Osteoblast (primary cell): Measurements from ENCODE around the gene GNAI3. TPM values are rescaled to one million over a fixed set of nuclear protein-coding genes. Genes with fewer than 3 reads are reported as not detected.

Experiments
- DNase-seq: peaks from one replicate; pipeline ENCODE4 v3.0.0; 2011; ENCODE audit warnings: low spot score, mixed read lengths; ENCODE audit not compliant: insufficient read length; ENCODE audit errors: missing footprints
- H2AFZ ChIP-seq: 2 replicates; pipeline ENCODE4 v1.6.0; 2011; ENCODE audit warnings: mild to moderate bottlenecking, low read length
- H3K27ac ChIP-seq: 2 replicates; pipeline ENCODE4 v1.5.1; 2011; ENCODE audit warnings: mild to moderate bottlenecking, low read depth, low read length, moderate library complexity
- H3K27me3 ChIP-seq: 2 replicates; pipeline ENCODE4 v1.6.0; 2012; ENCODE audit warnings: mild to moderate bottlenecking, control low read depth, inconsistent platforms, low read length, moderate library complexity; ENCODE audit not compliant: insufficient read depth
- H3K36me3 ChIP-seq: 2 replicates; pipeline ENCODE4 v1.5.1; 2011; ENCODE audit warnings: mild to moderate bottlenecking, low read length, control low read depth, moderate library complexity; ENCODE audit not compliant: insufficient read depth
- H3K4me1 ChIP-seq: 2 replicates; pipeline ENCODE4 v1.5.1; 2011; ENCODE audit warnings: mild to moderate bottlenecking, low read length, control low read depth, moderate library complexity; ENCODE audit not compliant: insufficient read depth
- H3K4me2 ChIP-seq: 2 replicates; pipeline ENCODE4 v1.6.0; 2011; ENCODE audit warnings: mild to moderate bottlenecking, low read length; ENCODE audit not compliant: insufficient read depth
- H3K4me3 ChIP-seq: fragments of 200-600 bp; sonication (generic); 3 replicates; pipeline ENCODE4 v1.5.1; 2012; ENCODE audit warnings: mild to moderate bottlenecking, low read length, inconsistent platforms; ENCODE audit not compliant: insufficient read depth
- H3K79me2 ChIP-seq: 2 replicates; pipeline ENCODE4 v1.6.0; 2012; ENCODE audit warnings: mild to moderate bottlenecking, low read length, control low read depth, inconsistent platforms; ENCODE audit not compliant: insufficient read depth
- H3K9me3 ChIP-seq: 2 replicates; pipeline ENCODE4 v1.5.1; 2011; ENCODE audit warnings: low read depth, low read length, control low read depth
- H4K20me1 ChIP-seq: 2 replicates; pipeline ENCODE4 v1.6.0; 2012; ENCODE audit warnings: mild to moderate bottlenecking, low read length, control low read depth; ENCODE audit not compliant: insufficient read depth
- total RNA-seq: library from RNA; depleted of rRNA; stranded (reverse); fragments of >200 nt; gene quantifications from 2 replicates; pipeline ENCODE4 v1.2.3, GENCODE V29; 2012
- TF ChIP-seq, protein P1 (sequence below): IDR thresholded peaks from 2 replicates; pipeline ENCODE4 v1.5.1; 2011; ENCODE audit warnings: mild to moderate bottlenecking, low read depth, low read length, moderate library complexity; ENCODE audit errors: extremely low read depth

Gene GNAI3
- total RNA-seq, 1 donor = 14.1 TPM

DNA sequence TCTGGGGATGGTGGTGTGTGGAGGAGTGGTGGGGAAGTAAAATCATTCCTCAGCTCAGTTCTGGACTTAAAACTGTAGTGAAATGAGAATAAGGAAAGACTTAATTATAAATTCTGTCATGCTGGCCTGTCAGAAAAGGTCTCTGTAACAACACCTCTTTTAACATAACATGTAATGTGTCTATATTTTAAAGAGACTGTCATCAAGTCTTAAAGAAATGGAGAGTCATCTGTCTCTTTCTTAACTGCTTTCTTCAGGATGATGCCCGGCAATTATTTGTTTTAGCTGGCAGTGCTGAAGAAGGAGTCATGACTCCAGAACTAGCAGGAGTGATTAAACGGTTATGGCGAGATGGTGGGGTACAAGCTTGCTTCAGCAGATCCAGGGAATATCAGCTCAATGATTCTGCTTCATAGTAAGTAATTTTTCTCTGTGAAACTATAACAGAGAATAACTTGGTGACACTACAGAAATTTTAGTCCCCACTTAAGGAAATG is 30.6 kb downstream of the GNAI3 start:
- no peaks in the 10 kb centered on the region for H3K27me3 ChIP-seq
- H4K20me1 ChIP-seq = peaks cover 6% of the 10 kb centered on the region
- TF ChIP-seq, protein P1, sequence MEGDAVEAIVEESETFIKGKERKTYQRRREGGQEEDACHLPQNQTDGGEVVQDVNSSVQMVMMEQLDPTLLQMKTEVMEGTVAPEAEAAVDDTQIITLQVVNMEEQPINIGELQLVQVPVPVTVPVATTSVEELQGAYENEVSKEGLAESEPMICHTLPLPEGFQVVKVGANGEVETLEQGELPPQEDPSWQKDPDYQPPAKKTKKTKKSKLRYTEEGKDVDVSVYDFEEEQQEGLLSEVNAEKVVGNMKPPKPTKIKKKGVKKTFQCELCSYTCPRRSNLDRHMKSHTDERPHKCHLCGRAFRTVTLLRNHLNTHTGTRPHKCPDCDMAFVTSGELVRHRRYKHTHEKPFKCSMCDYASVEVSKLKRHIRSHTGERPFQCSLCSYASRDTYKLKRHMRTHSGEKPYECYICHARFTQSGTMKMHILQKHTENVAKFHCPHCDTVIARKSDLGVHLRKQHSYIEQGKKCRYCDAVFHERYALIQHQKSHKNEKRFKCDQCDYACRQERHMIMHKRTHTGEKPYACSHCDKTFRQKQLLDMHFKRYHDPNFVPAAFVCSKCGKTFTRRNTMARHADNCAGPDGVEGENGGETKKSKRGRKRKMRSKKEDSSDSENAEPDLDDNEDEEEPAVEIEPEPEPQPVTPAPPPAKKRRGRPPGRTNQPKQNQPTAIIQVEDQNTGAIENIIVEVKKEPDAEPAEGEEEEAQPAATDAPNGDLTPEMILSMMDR = no peak
- H3K36me3 ChIP-seq = peaks cover 44% of the 10 kb centered on the region
- H3K27ac ChIP-seq = peak overlapping the region; percentile 68
- peak overlapping the region; percentile 2 for H3K4me2 ChIP-seq
- H3K4me1 ChIP-seq = peaks cover 18% of the 10 kb centered on the region
- no peak overlapping the region for H2AFZ ChIP-seq
- H3K9me3 ChIP-seq = no peaks in the 10 kb centered on the region
- peaks cover 58% of the 10 kb centered on the region for H3K79me2 ChIP-seq
- DNase-seq = peak; percentile 66
- no peak overlapping the region for H3K4me3 ChIP-seq

DNA sequence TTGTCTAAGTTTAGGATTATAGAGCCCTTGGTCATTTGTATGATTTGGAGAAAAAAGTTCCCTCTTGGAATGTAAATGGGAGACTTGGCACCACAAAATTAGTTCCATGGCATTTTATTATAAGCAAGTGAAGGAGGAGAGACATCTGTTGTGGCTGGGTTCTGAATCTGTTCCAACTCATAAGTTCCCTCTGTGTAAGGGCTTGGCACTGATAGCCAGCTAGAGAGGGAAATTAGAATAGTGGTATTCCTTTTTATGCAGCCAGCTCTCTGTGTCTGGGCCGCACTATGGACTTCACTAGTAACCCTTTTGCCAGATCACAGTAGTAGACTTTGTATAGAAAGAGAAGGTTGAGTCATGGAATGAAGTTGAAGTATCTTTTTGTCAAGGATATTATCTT is 31.1 kb downstream of the GNAI3 start:
- TF ChIP-seq, protein P1 = no peak
- Histone ChIP-seq H3K4me3 (no peak overlapping the region), H3K79me2 (peaks cover 58% of the 10 kb centered on the region), H4K20me1 (peaks cover 6% of the 10 kb centered on the region), H3K4me2 (no peak overlapping the region), H3K9me3 (no peaks in the 10 kb centered on the region), H3K27ac (peak overlapping the region; percentile 68), H2AFZ (no peak overlapping the region), H3K4me1 (peaks cover 18% of the 10 kb centered on the region), H3K27me3 (no peaks in the 10 kb centered on the region), H3K36me3 (peaks cover 49% of the 10 kb centered on the region)
- peak; percentile 47 for DNase-seq

DNA sequence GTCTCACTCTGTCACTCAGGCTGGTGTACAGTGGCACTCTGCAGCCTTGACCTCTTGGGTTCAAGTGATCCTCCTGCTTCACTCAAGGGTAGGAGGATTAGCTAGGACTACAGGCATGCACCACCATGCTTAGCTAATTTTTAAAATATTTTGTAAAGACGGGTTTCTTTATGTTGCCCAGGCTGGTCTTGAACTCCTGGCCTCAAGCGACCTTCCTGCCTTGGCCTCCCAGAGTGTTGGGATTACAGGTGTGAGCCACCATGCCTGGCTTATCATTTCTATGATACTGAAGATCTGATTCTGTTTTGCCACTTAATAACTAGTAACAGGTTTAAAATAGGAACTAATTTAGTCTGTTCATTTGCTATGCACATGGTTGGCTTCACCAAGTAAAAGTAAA is 33.6 kb downstream of the GNAI3 start:
- Histone ChIP-seq H3K4me3 (no peak overlapping the region), H2AFZ (no peak overlapping the region), H3K27me3 (no peaks in the 10 kb centered on the region), H3K4me2 (no peak overlapping the region), H4K20me1 (peaks cover 6% of the 10 kb centered on the region), H3K79me2 (peaks cover 51% of the 10 kb centered on the region), H3K9me3 (no peaks in the 10 kb centered on the region), H3K27ac (no peak overlapping the region), H3K36me3 (peaks cover 60% of the 10 kb centered on the region), H3K4me1 (peaks cover 18% of the 10 kb centered on the region)
- no peak for DNase-seq
- TF ChIP-seq, protein P1 = no peak

DNA sequence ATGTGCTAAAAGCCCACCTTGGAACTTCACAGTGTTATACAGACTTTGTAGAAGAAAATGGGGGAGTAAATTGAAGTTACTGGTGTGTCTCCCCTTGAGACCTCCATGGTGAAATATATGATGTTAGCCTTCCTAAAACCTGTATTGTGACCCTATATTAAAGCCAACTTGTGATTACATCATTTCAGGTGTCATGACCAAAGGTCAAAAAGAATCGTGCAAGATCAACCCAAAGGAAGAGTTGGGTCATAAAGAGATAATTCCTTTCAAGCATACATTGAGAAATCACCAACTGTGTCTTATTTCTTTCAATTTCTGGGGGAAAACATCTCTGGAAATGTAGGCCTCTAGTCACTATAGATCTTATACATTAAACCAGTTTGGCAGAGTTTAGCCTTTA is 36.4 kb downstream of the GNAI3 start:
- H2AFZ ChIP-seq = no peak overlapping the region
- no peak for DNase-seq
- H3K9me3 ChIP-seq = no peaks in the 10 kb centered on the region
- peaks cover 67% of the 10 kb centered on the region for H3K36me3 ChIP-seq
- TF ChIP-seq, protein P1 = no peak
- H4K20me1 ChIP-seq = no peaks in the 10 kb centered on the region
- no peak overlapping the region for H3K4me2 ChIP-seq
- H3K4me1 ChIP-seq = no peaks in the 10 kb centered on the region
- no peak overlapping the region for H3K27ac ChIP-seq
- no peak overlapping the region for H3K4me3 ChIP-seq
- H3K79me2 ChIP-seq = peaks cover 39% of the 10 kb centered on the region
- no peaks in the 10 kb centered on the region for H3K27me3 ChIP-seq
